ENCODE results near the gene AFG3L2.
"Not testable (repeated sequence)": the region's sequence is repeated elsewhere in the genome, so short reads cannot be mapped to it uniquely, and the experiment has no call there.

Gene AFG3L2

DNA sequence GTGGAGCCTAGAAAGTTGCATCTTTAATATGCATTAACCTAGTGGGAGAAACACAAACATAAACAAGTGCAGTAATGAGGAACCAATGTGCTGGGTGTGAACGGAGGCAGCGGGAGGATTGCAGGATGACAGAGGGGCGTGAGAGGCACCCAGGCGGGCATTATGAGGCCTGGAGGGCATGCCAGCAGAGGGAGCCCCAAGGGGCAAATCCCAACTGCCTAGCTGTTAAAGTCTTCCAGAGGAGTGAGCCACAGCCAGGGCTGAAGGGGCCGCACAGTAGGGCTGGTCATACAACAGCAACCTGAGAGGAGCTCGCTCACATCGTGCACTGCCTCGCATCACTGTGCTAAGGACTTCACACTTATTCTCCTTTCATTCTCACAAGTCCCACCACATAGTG lies 17.4 kb upstream of the AFG3L2 start:
- peak; percentile 58 for DNase-seq

DNA sequence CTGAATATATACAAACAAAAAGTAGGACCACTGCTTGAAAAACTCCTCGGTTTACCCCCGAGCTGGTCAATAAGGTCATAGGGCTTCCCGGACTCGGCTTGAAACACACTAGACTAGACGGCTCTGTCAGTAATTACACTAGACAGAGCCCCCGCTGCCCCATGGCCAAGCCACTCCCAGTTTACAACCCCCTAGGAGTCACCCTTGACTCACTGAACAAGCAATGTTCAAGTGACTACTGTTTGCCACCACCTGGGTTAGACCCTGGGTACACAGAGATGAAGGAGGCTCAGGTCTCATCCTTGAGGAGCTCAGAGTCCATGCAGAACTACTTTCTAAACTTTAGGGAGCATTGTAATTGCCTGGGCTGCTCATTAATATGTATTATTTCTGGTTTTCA lies 17.0 kb upstream of the AFG3L2 start:
- no peak for DNase-seq

DNA sequence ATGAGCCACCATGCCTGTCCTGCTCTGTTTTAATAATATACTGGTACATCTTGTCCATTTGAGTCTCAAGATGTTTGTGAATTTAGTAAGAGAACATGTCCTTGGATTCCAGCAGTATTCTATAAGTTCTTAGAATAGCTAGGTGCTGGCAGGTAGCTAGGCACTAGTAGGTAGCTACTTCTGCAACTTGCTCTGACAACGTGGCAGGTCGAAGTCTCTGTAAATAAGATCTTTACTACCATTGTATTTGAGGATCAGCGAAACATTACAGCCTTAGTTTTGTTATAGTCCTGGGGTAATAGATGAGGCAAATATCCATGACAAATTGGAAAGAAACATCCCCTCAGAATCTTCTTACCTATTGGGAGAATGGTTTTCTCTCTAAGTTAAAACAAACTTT lies 16.5 kb upstream of the AFG3L2 start:
- DNase-seq = no peak

DNA sequence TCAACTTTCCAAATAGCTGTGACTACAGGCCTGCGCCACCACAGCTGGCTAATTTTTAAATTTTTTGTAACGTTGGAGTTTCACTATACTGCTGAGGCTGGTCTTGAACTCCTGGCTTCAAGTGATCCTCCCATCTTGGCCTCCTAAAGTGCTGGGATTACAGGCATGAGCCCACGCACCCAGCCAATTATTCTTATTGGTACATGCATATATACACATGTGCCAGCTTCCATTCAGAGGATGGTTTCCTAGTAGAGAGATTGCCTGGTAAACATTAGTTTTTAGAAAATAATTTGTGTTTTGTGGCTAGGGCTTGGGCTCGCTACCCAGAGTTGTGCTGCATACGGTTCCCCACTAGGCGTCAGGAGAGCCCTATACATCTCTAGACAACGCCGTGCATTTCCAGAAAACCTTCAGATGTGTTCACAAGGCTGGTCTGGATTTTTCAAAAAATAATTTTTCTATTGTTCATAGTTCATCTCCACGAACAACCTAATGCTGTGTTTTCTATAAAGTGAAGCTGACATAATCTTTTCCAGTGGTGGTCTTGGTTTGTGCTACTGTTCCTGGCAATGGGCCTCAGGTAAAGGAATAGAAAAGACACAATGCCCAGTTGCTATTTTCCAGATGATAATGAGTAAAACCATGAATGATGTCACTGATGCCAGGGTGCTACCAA lies 14.6 kb upstream of the AFG3L2 start:
- peak; percentile 72 for DNase-seq

DNA sequence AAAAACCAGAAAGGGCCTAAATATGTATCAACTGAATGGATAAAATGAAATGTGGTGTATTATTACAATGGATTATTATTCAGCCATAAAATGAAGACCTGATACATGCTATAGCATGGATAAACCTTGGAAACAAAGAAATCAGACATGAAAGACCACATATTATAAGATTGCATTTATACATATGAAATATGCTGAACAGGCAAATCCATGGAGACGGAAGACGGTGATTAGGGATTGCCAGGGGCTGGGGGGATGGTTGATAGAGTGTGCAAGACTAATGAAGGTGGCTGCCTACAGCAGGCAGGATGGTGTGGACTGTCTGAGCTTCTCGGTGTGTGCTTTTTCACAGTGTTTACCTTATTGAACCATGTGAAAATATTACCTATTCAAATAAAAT lies 11.4 kb upstream of the AFG3L2 start:
- DNase-seq = no peak

DNA sequence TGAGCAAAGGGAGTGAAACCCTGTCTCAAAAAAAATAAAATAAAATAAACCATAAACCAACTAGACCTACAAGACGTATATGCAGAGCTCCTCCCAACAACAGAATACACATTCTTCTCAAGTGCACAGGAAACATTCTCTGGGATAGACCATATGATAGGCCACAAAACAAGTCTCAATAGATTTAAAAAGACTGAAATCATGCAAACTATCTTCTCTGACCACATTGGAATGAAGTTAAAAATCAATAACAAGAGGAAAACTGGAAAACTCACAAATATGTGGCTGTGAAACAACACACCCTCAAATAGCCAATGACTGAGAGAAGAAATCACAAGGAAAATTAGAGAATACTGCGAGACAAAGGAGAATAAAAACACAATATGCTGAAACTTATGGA lies 7.2 kb upstream of the AFG3L2 start:
- no peak for DNase-seq

DNA sequence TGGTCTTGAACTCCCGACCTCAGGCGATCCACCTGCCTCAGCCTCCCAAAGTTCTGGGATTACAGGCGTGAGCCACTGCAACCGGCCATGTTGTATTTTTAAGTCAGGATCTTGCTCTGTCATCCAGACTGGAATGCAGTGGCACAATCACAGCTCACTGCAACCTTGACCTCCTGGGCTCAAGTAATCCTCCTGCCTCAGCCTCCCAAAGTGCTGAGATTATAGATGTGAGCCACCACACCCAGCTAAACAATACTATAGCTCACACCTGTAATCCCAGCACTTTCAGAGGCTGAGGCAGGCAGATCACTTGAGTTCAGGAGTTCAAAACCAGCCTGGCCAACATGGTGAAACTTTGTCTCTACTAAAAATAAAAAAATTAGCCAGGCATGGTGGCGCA lies 6.7 kb upstream of the AFG3L2 start:
- not testable (repeated sequence) for DNase-seq

DNA sequence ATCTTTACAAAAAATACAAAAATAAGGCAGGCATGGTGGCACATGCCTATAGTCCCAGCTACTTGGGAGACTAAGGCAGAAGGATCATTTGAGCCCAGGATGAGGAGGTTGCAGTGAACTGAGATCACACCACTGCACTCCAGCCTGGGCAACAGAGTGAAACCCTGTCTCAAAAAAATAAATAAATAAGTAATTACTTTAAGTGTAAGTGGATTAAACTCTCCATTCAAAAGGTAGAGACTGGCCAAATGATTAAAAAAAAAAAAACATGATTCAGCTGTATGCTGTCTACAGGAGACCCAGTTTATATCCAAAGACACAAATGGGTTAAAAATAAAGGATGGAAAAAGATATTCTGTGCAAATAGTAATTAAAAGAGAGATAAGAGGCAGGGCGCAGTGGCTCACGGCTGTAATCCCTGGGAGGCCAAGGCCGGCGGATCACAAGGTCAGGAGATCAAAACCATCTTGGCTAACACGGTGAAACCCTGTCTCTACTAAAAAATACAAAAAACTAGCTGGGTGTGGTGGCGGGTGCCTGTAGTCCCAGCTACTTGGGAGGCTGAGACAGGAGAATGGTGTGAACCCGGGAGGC lies 5.3 kb upstream of the AFG3L2 start:
- not testable (repeated sequence) for DNase-seq

DNA sequence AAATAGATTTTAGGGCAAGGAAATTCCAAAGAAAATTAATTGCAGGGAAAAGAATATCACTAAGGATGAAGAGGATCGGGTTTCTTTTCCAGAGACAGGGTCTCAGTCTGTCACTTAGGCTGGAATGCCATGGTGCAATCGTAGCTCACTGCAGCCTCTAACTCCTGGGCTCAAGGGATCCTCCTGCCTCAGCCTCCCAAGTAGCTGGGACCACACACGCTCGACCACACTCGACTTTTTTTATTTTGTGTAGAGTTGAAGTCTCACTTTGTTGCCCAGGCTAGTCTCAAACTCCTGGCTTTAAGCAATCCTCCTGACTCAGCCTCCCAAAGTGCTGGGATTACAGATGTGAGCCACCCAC lies 1.2 kb upstream of the AFG3L2 start:
- DNase-seq = not testable (repeated sequence)

DNA sequence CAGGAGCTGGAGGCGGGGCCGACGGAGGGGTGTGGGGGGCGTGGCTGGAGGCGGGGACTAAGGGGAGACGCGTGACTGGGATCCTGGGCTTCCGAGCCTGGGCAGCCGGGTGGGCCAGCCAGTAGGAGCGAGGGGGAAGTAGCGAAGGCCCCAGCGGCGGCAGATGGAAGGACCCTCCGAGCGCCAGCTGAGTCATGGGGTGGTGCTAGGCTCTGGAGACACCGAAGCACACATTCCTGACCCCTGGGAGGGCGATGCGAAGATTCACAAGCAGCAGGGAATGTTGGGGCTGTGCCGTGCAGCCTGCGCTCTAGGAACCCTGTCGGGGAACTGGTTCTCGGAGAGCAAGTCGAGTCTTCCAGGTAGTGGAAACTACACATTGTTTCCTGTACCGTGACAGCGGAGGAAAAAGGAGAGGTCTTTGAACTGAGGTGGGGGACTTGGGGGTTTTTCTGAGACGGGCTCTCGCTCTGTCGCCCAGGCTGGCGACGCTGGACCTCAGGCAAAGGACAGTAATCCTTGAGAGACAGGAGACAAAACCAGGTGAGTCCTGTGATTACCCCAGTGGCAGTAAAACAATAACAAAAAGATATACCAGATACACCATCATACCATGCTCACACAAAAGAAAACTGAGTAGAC lies 650 bp upstream of the AFG3L2 start:
- DNase-seq = no peak

DNA sequence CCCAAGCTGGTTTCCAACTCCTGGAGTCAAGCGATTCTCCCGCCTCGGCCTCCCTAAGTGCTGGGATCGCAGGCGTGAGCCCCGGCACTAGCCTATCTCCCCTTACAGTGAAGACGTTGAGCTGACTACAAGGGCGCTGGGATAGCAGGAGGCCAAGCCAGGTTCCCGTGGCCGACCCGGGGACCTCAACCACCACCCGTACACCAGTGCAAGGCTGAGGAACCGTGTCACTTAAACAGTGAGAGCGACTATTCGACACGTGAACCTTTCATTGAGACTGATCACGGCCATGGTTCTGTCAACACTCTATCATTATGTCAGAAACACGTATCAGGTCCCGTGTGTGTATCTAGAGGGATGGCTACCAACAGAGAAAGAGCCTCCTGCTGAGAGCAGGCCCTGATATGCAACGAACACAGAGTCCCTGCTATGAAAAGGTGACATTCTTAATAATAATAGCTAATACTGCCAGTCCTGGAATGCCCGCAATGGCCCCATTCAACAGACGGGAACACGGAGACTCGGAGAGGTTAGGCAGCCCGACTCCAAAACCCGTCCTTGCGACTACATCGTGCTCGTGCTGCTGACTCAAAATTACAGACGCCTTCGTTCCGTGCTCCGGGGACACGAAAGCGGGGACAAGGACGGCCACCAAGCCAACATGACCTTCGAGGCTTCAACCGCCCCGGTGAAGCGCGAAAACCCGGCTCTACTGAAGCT lies 833 bp downstream of the AFG3L2 start:
- peak; percentile 14 for DNase-seq

DNA sequence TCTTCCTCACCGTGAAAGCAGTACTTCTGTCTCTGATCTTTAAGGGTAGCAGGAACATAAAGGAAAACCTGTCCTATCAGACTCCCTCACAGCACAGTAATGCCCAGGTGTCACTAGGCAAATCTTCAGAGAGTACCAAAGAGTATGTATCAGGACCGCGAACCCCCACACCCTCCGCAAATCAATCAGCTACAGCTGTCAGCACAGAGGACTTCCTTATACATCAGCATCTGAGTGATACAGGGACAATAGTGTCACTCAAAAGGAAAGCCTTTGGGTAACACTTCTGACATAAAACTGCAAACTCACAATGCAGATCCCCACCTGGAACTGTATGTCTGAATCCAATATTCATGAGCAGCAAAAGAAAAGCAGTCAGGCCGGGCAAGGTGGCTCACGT lies 2.6 kb downstream of the AFG3L2 start:
- no peak for DNase-seq

DNA sequence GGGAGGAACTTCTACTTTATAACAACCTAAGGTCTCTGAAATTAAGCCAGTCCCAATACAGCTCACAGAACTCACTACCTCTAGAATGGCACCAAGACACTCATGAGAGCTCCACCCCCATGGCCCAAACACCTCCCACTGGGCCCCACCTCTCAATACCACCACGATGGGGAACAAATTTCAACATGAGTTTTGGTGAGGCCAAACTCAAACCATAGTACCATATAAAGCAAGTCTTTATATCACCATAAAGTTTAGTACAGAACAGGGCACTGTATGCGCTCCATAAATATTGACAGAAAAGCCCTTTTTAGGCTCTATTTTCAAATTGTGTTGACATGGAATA lies 3.3 kb downstream of the AFG3L2 start:
- DNase-seq = no peak

DNA sequence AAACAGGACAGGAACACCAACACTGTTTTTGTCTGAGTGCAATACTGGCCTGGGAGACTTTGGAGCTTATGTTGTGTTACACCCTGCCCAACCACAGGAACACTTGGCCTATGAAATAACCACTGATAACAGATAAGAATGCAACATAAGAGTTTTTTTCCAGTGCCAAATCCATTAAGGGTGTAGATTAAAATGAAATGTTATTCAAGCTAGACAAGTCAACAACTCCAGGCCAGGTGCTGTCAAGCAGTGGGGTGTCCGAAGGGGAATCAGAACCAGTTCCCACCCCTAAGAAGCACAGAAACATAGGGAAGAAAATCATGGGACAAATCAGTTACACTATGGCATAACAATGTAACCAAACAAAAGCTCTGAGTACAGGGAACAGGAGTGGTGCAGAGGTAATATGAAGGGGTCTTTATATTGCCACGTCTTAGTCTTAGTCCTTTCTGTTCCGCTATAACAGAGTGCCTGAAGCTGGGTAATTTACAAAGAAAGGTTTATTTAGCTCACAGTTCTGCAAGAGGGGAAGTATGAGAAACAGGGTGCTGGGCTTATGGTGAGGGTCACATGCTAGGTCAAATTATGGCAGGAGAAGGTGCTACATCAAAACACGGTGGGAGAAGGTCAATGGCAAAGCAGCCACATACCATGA lies 3.8 kb downstream of the AFG3L2 start:
- DNase-seq = no peak

DNA sequence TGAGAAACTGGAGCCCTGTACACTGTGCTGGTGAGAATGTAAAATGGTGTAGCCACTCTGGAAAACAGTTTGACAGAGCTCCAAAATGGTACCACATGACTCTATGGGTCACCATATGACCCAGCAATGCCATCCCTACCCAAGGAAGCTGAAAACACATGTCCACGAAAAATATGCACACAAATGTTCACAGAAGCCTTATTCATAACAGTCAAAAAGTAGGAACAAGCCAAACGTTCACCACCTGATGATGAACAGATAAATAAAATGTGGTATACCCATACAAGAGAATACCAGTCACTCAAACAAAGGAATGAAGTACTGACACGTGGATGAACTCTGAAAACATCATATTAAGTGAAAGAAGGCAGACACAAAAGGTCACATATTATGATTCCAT lies 4.6 kb downstream of the AFG3L2 start:
- DNase-seq = no peak

DNA sequence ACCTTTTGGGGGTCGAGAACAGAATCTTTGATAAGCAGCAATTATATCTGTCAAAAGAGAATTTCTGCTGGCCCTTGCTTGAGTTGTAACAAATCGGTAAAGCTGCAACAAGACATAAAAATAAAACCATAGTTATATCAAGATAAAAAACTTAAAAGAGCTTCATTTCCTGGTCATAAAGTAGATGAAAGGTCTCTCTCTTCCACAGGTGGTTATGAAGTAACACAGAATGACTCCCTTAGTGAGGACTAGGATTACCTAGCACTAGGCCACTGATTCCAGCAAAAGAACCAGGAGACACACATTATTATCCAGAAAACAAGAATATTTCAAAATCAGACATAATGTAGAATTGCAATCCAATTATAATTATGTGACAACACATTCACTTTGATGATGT lies 5.4 kb downstream of the AFG3L2 start:
- DNase-seq = no peak

DNA sequence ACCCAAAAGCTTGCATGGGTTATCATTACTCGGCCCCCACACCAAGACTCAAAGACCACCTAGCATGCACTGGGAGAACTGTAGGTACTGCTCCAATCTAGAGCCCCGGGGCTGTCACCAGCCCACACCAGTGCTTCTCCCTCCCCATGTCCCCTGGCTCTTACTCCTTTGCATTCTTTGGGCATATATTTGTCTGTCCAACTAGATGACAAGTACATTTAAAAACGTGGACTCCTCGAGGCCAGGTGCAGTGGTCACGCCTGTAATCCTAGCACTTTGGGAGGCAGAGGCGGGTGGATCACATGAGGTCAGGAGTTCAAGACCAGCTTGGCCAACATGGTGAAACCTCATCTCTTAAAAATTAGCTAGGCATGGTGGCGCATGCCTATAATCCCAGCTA lies 7.8 kb downstream of the AFG3L2 start:
- no peak for DNase-seq

DNA sequence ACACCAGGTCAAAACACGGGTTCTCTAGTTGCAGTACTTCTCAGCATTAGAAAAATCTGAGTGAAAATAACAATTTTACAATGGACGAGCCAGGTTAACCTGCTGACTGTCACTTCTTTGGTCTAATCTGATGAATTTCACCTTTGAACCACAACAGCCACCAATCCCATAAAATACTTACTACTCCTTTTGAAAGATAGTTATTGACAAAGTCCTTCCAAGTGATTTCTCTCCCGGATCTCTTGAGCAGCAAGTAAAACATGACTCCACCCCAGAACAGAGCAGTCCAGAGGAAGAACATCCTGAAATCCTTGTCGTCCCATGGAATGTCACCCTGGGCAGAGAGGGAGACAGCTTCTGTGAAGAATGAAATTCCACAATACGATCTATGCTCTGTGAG lies 10.2 kb downstream of the AFG3L2 start:
- DNase-seq = no peak

DNA sequence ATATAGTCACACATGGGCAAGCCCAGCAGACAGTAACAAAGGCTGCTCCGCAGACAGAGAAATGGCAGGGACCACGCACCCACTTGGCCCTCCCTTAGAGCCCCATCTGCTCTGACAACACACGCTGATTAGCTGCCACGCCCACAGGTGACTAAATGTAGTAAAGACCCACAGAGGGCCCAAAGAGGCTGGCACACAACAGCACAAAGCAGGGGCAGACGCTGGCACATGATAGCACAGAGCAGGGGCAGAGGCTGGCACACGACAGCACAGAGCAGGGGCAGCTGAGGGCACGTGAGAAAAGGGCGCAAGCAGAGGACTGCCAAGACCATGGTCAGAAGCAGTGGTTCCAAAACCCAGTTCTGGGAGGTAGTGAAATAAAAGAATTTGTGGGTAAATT lies 10.6 kb downstream of the AFG3L2 start:
- DNase-seq = no peak

DNA sequence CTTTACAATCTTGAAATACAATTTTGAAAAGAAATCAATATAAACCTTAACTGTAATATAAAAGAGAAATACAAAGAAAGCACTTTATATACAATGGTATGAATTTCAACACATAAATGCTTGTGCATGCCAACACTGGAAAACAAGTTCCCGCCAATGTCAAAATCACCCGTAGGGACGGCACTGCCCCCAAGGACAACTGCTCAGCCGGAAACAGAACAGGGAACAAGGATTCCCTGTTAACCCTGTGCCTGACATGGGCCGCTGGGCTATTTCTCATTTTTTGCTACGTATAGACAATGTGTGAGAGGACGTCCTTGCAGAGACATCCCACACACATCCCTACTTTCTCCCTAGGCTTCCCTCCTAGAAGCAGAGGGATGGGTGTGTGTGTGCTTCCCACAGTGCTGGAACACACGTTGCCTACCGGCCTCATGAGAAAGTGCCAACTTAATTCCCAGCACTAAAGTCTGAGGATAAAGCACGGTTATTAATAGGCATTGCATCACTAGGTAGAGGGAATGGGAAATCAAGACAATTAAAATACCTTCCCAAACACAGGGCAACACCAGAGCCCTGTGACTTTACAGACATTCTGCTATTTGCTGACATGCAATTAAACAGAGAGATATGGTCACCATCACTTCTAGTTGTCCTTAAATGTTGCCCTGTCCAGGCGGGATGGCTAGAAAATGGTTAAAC lies 14.4 kb downstream of the AFG3L2 start:
- no peak for DNase-seq

DNA sequence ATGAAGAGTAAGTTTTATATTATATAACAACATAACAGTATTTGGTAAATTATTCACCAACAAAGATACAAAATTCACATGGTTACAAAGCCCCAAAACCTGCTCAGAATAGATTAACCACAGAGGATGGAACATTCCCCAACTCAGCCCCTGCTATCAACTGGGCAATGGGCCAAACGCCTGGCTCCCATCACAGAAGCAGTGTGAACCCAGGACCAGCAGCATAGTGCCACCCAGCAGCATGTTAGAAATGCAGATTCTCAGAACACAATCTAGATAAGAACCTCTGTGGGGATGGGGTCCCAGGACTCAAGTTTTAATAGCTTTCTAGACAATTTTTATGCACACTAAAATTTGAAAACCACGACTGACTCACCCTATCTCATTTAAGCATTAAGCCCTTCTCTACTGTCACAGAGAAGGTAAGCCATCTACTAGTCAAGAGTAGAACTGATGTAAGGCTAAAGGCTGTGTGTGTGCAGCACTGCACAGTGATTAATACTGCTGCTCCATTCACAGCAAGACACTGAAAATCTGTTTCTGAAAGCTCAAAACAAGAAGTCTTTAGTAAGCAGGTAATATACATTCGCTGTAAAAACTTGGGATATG lies 15.2 kb downstream of the AFG3L2 start:
- DNase-seq = no peak

DNA sequence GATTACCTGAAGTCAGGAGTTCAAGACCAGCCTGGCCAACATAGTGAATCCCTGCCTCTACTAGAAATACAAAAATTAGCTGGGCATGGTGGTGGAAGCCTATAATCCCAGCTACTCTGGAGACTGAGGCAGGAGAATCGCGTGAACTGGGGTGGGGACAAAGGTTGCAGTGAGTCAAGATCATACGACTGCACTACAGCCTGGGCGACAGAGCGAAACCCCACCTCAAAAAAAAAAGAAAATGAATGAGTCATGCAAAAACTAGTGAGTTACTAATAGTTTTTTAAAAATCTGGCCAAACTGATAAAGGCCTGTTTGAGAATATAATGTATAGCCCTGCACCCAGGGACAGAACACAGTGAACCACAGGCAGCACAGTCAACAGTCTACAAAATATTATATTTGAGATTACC lies 17.5 kb downstream of the AFG3L2 start:
- no peak for DNase-seq

DNA sequence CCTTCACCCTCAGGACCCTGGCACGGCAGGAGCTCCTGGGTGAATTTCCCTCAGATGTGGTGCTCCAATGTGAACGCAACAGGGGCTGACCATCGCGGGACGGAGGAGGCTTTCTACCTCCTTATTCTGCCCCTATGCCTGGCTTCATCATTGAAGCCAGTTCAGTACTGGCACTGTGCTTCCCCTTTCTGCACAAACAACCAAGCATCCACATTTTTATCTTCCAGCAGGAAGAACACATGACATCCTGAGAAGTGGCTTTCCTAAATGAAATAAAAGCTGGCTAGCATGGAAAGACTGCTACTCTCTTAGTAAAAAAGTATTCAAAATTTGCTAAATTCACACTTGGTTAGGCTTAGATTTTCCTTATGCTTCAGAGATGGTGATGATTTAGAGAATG lies 24.8 kb downstream of the AFG3L2 start:
- DNase-seq = no peak

All from suppressor macrophage treated with lipopolysaccharide for 4 hours (primary cell).